ENCODE results near the gene CDV3.

DNA sequence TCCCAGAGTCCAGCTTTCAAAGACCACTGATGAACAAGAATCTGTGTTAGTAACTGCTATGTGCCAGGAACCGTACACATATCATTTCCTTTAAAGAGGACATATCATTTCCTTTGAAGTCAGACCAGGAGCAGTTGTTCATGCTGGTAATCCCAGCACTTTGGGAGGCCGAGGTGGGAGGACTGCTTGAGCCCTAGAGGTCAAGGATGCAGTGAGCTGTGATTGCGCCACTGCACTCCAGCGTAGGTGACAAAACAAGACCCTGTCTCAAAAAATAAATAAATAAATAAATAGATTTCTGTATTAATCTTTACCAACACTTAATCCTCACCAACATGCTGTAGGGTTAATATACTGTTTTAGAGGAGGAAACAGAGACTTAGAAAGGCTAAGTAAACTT lies 23.9 kb upstream of the CDV3 start:
- TF ChIP-seq, protein P1, sequence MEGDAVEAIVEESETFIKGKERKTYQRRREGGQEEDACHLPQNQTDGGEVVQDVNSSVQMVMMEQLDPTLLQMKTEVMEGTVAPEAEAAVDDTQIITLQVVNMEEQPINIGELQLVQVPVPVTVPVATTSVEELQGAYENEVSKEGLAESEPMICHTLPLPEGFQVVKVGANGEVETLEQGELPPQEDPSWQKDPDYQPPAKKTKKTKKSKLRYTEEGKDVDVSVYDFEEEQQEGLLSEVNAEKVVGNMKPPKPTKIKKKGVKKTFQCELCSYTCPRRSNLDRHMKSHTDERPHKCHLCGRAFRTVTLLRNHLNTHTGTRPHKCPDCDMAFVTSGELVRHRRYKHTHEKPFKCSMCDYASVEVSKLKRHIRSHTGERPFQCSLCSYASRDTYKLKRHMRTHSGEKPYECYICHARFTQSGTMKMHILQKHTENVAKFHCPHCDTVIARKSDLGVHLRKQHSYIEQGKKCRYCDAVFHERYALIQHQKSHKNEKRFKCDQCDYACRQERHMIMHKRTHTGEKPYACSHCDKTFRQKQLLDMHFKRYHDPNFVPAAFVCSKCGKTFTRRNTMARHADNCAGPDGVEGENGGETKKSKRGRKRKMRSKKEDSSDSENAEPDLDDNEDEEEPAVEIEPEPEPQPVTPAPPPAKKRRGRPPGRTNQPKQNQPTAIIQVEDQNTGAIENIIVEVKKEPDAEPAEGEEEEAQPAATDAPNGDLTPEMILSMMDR (IDR thresholded peaks at IDR 0.05; ENCODE audit: extremely low read depth in 1 of 2, insufficient read depth in 1 of 2, low read depth in 1 of 2, low read length in 2 of 2), result no peak
- TF ChIP-seq POLR2A (IDR thresholded peaks at IDR 0.05; ENCODE audit: low read depth, low read length) (no peak), EZH2 (IDR thresholded peaks at IDR 0.05; ENCODE audit: borderline replicate concordance, low read depth, low read length, severe bottlenecking) (no peak), POLR2AphosphoS5 (IDR thresholded peaks at IDR 0.05; ENCODE audit: insufficient read depth, low read depth, low read length) (no peak)

Data from endothelial cell of umbilical vein (primary cell).